B cell (primary cell): ENCODE data around the gene WDSUB1. TPM values are rescaled to one million over a fixed set of nuclear protein-coding genes. Genes with fewer than 3 reads are reported as not detected.

ENCODE experiments used
- ATAC-seq: fragments of 200-7000 bp; cut with Tn5 transposase; one replicate; pipeline ENCODE4 v1.10.0; 2021; ENCODE audit warnings: low read depth, mild to moderate bottlenecking, moderate number of reproducible peaks, moderate library complexity
- CTCF ChIA-PET: fragments of 350-600 bp; sonication (Branson Sonifier 250); formaldehyde crosslinking; loops from one replicate; lab custom pipeline; 2021; ENCODE audit warnings: antibody characterized with exemption, inconsistent platforms; lab: Charles Lee
- POLR2A ChIA-PET: fragments of 350-600 bp; sonication (Branson Sonifier 250); formaldehyde crosslinking; loops from one replicate; lab custom pipeline; 2021; ENCODE audit warnings: antibody characterized with exemption; lab: Charles Lee
- DNase-seq: peaks from one replicate; pipeline ENCODE4 v3.0.0; 2013
- H2AFZ ChIP-seq: 2 replicates; pipeline ENCODE4 v1.6.1; 2012; ENCODE audit warnings: mild to moderate bottlenecking, low read depth, low read length; ENCODE audit not compliant: insufficient read depth, poor library complexity, severe bottlenecking
- H3K27ac ChIP-seq, 2 donors: 1 replicate in 1 of 2; 2 replicates in 1 of 2; pipeline ENCODE4 v1.5.1; 2012 to 2013; ENCODE audit warnings: low read length in 2 of 2, mild to moderate bottlenecking in 2 of 2, moderate library complexity in 1 of 2
- H3K27me3 ChIP-seq, 4 experiments: fragments of 200-600 bp in 1 of 4; sonication (generic) in 1 of 4; replicated peaks in 1 of 4; 1 replicate in 2 of 4; 2 replicates in 2 of 4; pipeline versions ENCODE4 v1.6.1 to v1.7.0; 2013 to 2016; ENCODE audit warnings: low read length in 3 of 4, mild to moderate bottlenecking in 2 of 4, mixed read lengths in 1 of 4, moderate library complexity in 1 of 4; ENCODE audit not compliant: insufficient read depth in 4 of 4, control insufficient read depth in 3 of 4; ENCODE audit errors: control extremely low read depth in 1 of 4
- H3K36me3 ChIP-seq, 2 experiments: replicated peaks in 1 of 2; 1 replicate in 1 of 2; 2 replicates in 1 of 2; pipeline versions ENCODE4 v1.6.1 to v1.7.1; 2013; ENCODE audit warnings: low read length in 1 of 2; ENCODE audit not compliant: insufficient read depth in 2 of 2, control insufficient read depth in 1 of 2; ENCODE audit errors: control extremely low read depth in 1 of 2, extremely low read depth in 1 of 2
- H3K4me1 ChIP-seq, 2 donors: fragments of 200-600 bp in 1 of 2; sonication (generic) in 1 of 2; 1 replicate in 1 of 2; 2 replicates in 1 of 2; pipeline versions ENCODE4 v1.5.1 to v1.6.1; 2013 to 2017; ENCODE audit warnings: low read length in 2 of 2; ENCODE audit not compliant: control insufficient read depth in 2 of 2, insufficient read depth in 2 of 2
- H3K4me2 ChIP-seq: replicated peaks from 2 replicates; pipeline ENCODE3; 2012; ENCODE audit warnings: mild to moderate bottlenecking, low read depth, low read length; ENCODE audit not compliant: poor library complexity, severe bottlenecking
- H3K4me3 ChIP-seq, 5 experiments: fragments of 200-600 bp in 1 of 5; sonication (generic) in 1 of 5; 1 replicate in 3 of 5; 2 replicates in 2 of 5; pipeline versions ENCODE4 v1.5.1 to v1.7.0; 2011 to 2016; ENCODE audit warnings: low read length in 4 of 5, mild to moderate bottlenecking in 4 of 5, low read depth in 2 of 5, control low read depth in 1 of 5, moderate library complexity in 1 of 5; ENCODE audit not compliant: insufficient read depth in 1 of 5; ENCODE audit errors: control extremely low read depth in 1 of 5, extremely low read depth in 1 of 5
- H3K79me2 ChIP-seq: fragments of 200-600 bp; sonication (generic); one replicate; pipeline ENCODE4 v1.6.0; 2016; ENCODE audit warnings: low read length; ENCODE audit not compliant: control insufficient read depth, insufficient read depth
- H3K9ac ChIP-seq: fragments of 200-600 bp; sonication (generic); 2 replicates; pipeline ENCODE4 v1.6.1; 2017; ENCODE audit warnings: mild to moderate bottlenecking, low read length, moderate library complexity
- H3K9me3 ChIP-seq, 3 donors: one replicate each; pipeline versions ENCODE4 v1.6.1 to v1.7.1; 2013; ENCODE audit warnings: low read length in 2 of 3; ENCODE audit not compliant: control insufficient read depth in 2 of 3, insufficient read depth in 1 of 3; ENCODE audit errors: control extremely low read depth in 1 of 3
- H4K20me1 ChIP-seq: 2 replicates; pipeline ENCODE4 v1.6.0; 2012; ENCODE audit warnings: mild to moderate bottlenecking, low read length; ENCODE audit not compliant: insufficient read depth, control insufficient read depth, poor library complexity, severe bottlenecking
- H3K27ac Mint-ChIP-seq: one replicate; pipeline ENCODE4 v1.8.0; 2021; ENCODE audit warnings: mixed read lengths
- H3K27me3 Mint-ChIP-seq: one replicate; pipeline ENCODE4 v1.8.0; 2021; ENCODE audit warnings: mixed read lengths
- H3K4me1 Mint-ChIP-seq: one replicate; pipeline ENCODE4 v1.8.0; 2021; ENCODE audit warnings: mixed read lengths
- H3K4me3 Mint-ChIP-seq: one replicate; pipeline ENCODE4 v1.8.0; 2021; ENCODE audit warnings: mixed read lengths
- H3K9me3 Mint-ChIP-seq: one replicate; pipeline ENCODE4 v1.8.0; 2022; ENCODE audit warnings: mixed read lengths; ENCODE audit not compliant: insufficient read depth
- EZH2 ChIP-seq: IDR thresholded peaks from 2 replicates; pipeline ENCODE4 v1.6.1; 2012; ENCODE audit warnings: borderline replicate concordance, low read depth, mild to moderate bottlenecking, moderate library complexity, low read length; ENCODE audit not compliant: insufficient read depth, poor library complexity, severe bottlenecking
- WGBS: methylation state at CpG from one replicate; pipeline ENCODE4 v1.1.5; 2013; ENCODE audit warnings: missing lambda C conversion rate; ENCODE audit not compliant: insufficient coverage; 5-methylcytosine and 5-hydroxymethylcytosine counted together
- intact Hi-C: fragments of 100-400 bp; cut with micrococcal nuclease; formaldehyde crosslinking; loops from one replicate; pipeline ENCODE4 v1.10.0; 2022
- polyA plus RNA-seq: library from polyadenylated mRNA; depleted of rRNA; stranded (reverse); fragments of >200 nt; gene quantifications from 2 replicates; pipeline ENCODE4 v1.2.3, GENCODE V29; 2012
- total RNA-seq, 2 donors: library from RNA; stranded (reverse); fragments of 120-200 nt in 1 of 2; gene quantifications; 1 replicate in 1 of 2; 2 replicates in 1 of 2; pipeline versions ENCODE4 v1.2.3 to v1.2.4, GENCODE V29; 2013 to 2022
- TF ChIP-seq, protein P1 (sequence below): fragments of 200-600 bp; IDR thresholded peaks from one replicate; pipeline ENCODE4 v1.8.0; 2022; ENCODE audit warnings: antibody characterized with exemption, mild to moderate bottlenecking

The WDSUB1 gene
- total and polyA plus RNA-seq, 2 donors (not counting 1 experiment from before 2014, with no cell fraction given): 10.8 to 13.6 TPM

- intact Hi-C loops: no loop called here
- Mint-ChIP-seq H3K4me3 (no peak overlapping the region), H3K27me3 (no peaks in the 10 kb centered on the region), H3K9me3 (no peaks in the 10 kb centered on the region), H3K27ac (no peak overlapping the region), H3K4me1 (peaks cover 14% of the 10 kb centered on the region)
- WGBS: 85% methylated on average over 13 of the region's 14 CpGs
- Histone ChIP-seq H2AFZ (no peak overlapping the region), H3K27me3 (no peaks in the 10 kb centered on the region), H3K4me2 (no peak overlapping the region), H3K36me3 (no peaks in the 10 kb centered on the region), H3K9me3 (peaks cover 0 to under 1% (median 0%) of the 10 kb centered on the region in 3 donors), H3K79me2 (no peaks in the 10 kb centered on the region), H4K20me1 (no peaks in the 10 kb centered on the region), H3K4me1 (peaks cover 11 to 12% of the 10 kb centered on the region in 2 donors), H3K4me3 (no peak overlapping the region), H3K9ac (no peak overlapping the region), H3K27ac (no peak overlapping the region)
- POLR2A ChIA-PET: no interaction called here
- CTCF ChIA-PET: no interaction called here
- DNase-seq (no peak), ATAC-seq (no peak)
- no peak for TF ChIP-seq EZH2
- TF ChIP-seq, protein P1, sequence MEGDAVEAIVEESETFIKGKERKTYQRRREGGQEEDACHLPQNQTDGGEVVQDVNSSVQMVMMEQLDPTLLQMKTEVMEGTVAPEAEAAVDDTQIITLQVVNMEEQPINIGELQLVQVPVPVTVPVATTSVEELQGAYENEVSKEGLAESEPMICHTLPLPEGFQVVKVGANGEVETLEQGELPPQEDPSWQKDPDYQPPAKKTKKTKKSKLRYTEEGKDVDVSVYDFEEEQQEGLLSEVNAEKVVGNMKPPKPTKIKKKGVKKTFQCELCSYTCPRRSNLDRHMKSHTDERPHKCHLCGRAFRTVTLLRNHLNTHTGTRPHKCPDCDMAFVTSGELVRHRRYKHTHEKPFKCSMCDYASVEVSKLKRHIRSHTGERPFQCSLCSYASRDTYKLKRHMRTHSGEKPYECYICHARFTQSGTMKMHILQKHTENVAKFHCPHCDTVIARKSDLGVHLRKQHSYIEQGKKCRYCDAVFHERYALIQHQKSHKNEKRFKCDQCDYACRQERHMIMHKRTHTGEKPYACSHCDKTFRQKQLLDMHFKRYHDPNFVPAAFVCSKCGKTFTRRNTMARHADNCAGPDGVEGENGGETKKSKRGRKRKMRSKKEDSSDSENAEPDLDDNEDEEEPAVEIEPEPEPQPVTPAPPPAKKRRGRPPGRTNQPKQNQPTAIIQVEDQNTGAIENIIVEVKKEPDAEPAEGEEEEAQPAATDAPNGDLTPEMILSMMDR: no peak
Measured at GRCh38 chr2:159211447-159212396, 74.8 kb downstream of the WDSUB1 start.
